A549 treated with Mapracorat at 1 μM for 4 hours (cell line): Measurements from ENCODE around the gene MS4A2. TPM values are rescaled to one million over a fixed set of nuclear protein-coding genes. Genes with fewer than 3 reads are reported as not detected.

Experiments
- total RNA-seq: library from RNA; stranded (reverse); fragments of 200-300 nt; extraction: Qiagen RNA extraction; gene quantifications from 5 replicates; pipeline ENCODE4 v1.2.3, GENCODE V29; 2022

MS4A2 gene
- not detected in 5 replicates for total RNA-seq

GRCh38 chr11:60088364-60088763 is at the start of gene MS4A2:
Gene MS4A2, plus strand, starts transcription at chr11:60088664. Its CDS starts 102 bp downstream, at chr11:60088766.

GRCh38 chr11:60040109-60040508 is 48.4 kb upstream of the MS4A2 start, which contains the start of gene OOSP2:
Gene OOSP2, plus strand, starts transcription at chr11:60040409. Its CDS starts 51 bp downstream, at chr11:60040460.

GRCh38 chr11:60056349-60056969 is 32.0 kb upstream of the MS4A2 start, which contains the start of gene MS4A3:
Gene MS4A3, plus strand, starts transcription at chr11:60056665. Its CDS starts 4,496 bp downstream, at chr11:60061161.

Other genes starting within 250 kb of the MS4A2 start
- not detected in 5 replicates for gene CBLIF, start 243.2 kb upstream of the MS4A2 start, total RNA-seq
- gene TCN1, start 222.2 kb upstream of the MS4A2 start, total RNA-seq, result 0.26 to 0.42 TPM (median 0.36 TPM) in 5 replicates
- not detected in 5 replicates for gene OOSP3, start 209.9 kb upstream of the MS4A2 start, total RNA-seq
- not detected in 5 replicates for gene OOSP1, start 150.2 kb upstream of the MS4A2 start, total RNA-seq
- not detected in 5 replicates for gene OOSP4A, start 124.6 kb upstream of the MS4A2 start, total RNA-seq
- gene OOSP4B, start 71.5 kb upstream of the MS4A2 start, total RNA-seq, result not detected in 5 replicates
- gene OOSP2, start 48.3 kb upstream of the MS4A2 start, total RNA-seq, result not detected in 5 replicates
- gene MS4A3, start 32.0 kb upstream of the MS4A2 start, total RNA-seq, result not detected in 5 replicates
- gene MS4A6A, start 94.4 kb downstream of the MS4A2 start, total RNA-seq, result not detected in 5 replicates
- gene MS4A4E, start 154.5 kb downstream of the MS4A2 start, total RNA-seq, result not detected in 5 replicates
- gene MS4A4A, start 192.0 kb downstream of the MS4A2 start, total RNA-seq, result not detected in 5 replicates
- not detected in 5 replicates for gene MS4A6E, start 238.6 kb downstream of the MS4A2 start, total RNA-seq